Activated T-helper 1 cell treated with anti-CD3 and anti-CD28 coated beads, Interleukin-12 subunit alpha, Interleukin-12 subunit beta, Interleukin-2, Interleukin-4 antibody, amounts not matched to agents 30 ng/mL and 10 ng/mL and 1 ng/mL, durations not matched to agents 14 hours and 24 hours and 36 hours (primary cell): Measurements from ENCODE around the gene CCDC8. TPM values are rescaled to one million over a fixed set of nuclear protein-coding genes. Genes with fewer than 3 reads are reported as not detected.

ENCODE experiments used
- DNase-seq: peaks from one replicate; pipeline ENCODE4 v3.0.0; 2021; ENCODE audit warnings: low spot score
- H3K27ac Mint-ChIP-seq: one replicate; pipeline ENCODE4 v1.8.0; 2021; ENCODE audit warnings: mild to moderate bottlenecking, mixed read lengths
- H3K27me3 Mint-ChIP-seq: one replicate; pipeline ENCODE4 v1.8.0; 2022; ENCODE audit warnings: mild to moderate bottlenecking, moderate library complexity, mixed read lengths; ENCODE audit not compliant: insufficient read depth
- H3K36me3 Mint-ChIP-seq: one replicate; pipeline ENCODE4 v1.8.0; 2021; ENCODE audit warnings: low read depth, mixed read lengths
- H3K4me1 Mint-ChIP-seq: one replicate; pipeline ENCODE4 v1.8.0; 2021; ENCODE audit warnings: low read depth, mixed read lengths
- H3K4me3 Mint-ChIP-seq: one replicate; pipeline ENCODE4 v1.8.0; 2021; ENCODE audit warnings: mild to moderate bottlenecking, moderate library complexity, mixed read lengths
- H3K9me3 Mint-ChIP-seq: one replicate; pipeline ENCODE4 v1.8.0; 2021; ENCODE audit warnings: mixed read lengths
- intact Hi-C: fragments of 100-400 bp; cut with micrococcal nuclease; formaldehyde crosslinking; loops from one replicate; pipeline ENCODE4 v1.15.1; 2024
- total RNA-seq: library from RNA; stranded (reverse); gene quantifications from 2 replicates; pipeline ENCODE4 v1.2.3, GENCODE V29; 2022

Gene CCDC8
- total RNA-seq, 1 donor from 2014 or later, result not detected

- H3K4me1 Mint-ChIP-seq, result peaks cover 45% of the 10 kb centered on the region
- no peaks in the 10 kb centered on the region for H3K9me3 Mint-ChIP-seq
- peaks cover 2% of the 10 kb centered on the region for H3K27me3 Mint-ChIP-seq
- no peak overlapping the region for H3K27ac Mint-ChIP-seq
- intact Hi-C loops, result no loop called here
- no peak overlapping the region for H3K4me3 Mint-ChIP-seq
- peaks cover 17% of the 10 kb centered on the region for H3K36me3 Mint-ChIP-seq
- no peak for DNase-seq
Observed at GRCh38 chr19:46368116-46368515, 45.2 kb downstream of the CCDC8 start.

- Mint-ChIP-seq H3K36me3 (peaks cover 17% of the 10 kb centered on the region), H3K27me3 (peaks cover 2% of the 10 kb centered on the region), H3K9me3 (no peaks in the 10 kb centered on the region), H3K4me3 (no peak overlapping the region), H3K27ac (no peak overlapping the region), H3K4me1 (peaks cover 45% of the 10 kb centered on the region)
- intact Hi-C loops, result no loop called here
- DNase-seq, result no peak
Observed at GRCh38 chr19:46367426-46367825, 45.9 kb downstream of the CCDC8 start.

- intact Hi-C loops, result no loop called here
- Mint-ChIP-seq H3K9me3 (no peaks in the 10 kb centered on the region), H3K4me1 (peaks cover 42% of the 10 kb centered on the region), H3K27ac (no peak overlapping the region), H3K27me3 (peaks cover 2% of the 10 kb centered on the region), H3K4me3 (no peak overlapping the region), H3K36me3 (peaks cover 22% of the 10 kb centered on the region)
- DNase-seq, result no peak
Observed at GRCh38 chr19:46366620-46367292, 46.6 kb downstream of the CCDC8 start.

GRCh38 chr19:46365561-46365960 is 47.8 kb downstream of the CCDC8 start:
- no peaks in the 10 kb centered on the region for H3K27me3 Mint-ChIP-seq
- peaks cover 19% of the 10 kb centered on the region for H3K36me3 Mint-ChIP-seq
- H3K27ac Mint-ChIP-seq, result no peak overlapping the region
- H3K4me1 Mint-ChIP-seq, result peaks cover 35% of the 10 kb centered on the region
- no peaks in the 10 kb centered on the region for H3K9me3 Mint-ChIP-seq
- no peak overlapping the region for H3K4me3 Mint-ChIP-seq
- intact Hi-C loops, result no loop called here
- DNase-seq, result no peak

GRCh38 chr19:46364359-46364758 is 49.0 kb downstream of the CCDC8 start:
- H3K4me1 Mint-ChIP-seq, result peaks cover 35% of the 10 kb centered on the region
- no peaks in the 10 kb centered on the region for H3K9me3 Mint-ChIP-seq
- H3K27ac Mint-ChIP-seq, result no peak overlapping the region
- no peak overlapping the region for H3K4me3 Mint-ChIP-seq
- H3K36me3 Mint-ChIP-seq, result peaks cover 19% of the 10 kb centered on the region
- intact Hi-C loops, result no loop called here
- no peak for DNase-seq
- no peaks in the 10 kb centered on the region for H3K27me3 Mint-ChIP-seq

- H3K36me3 Mint-ChIP-seq, result peaks cover 22% of the 10 kb centered on the region
- intact Hi-C loops, result loop anchor here (1.0 kb wide), 1 partner anchor 15 kb away; the partner anchor contains the start of gene PPP5C
Observed at GRCh38 chr19:46361915-46362314, 51.4 kb downstream of the CCDC8 start.

More at GRCh38 chr19:46361915-46362314, 51.4 kb downstream of the CCDC8 start:
- peak overlapping the region; percentile 73 for H3K4me3 Mint-ChIP-seq
- H3K4me1 Mint-ChIP-seq, result peaks cover 34% of the 10 kb centered on the region
- no peaks in the 10 kb centered on the region for H3K27me3 Mint-ChIP-seq
- no peaks in the 10 kb centered on the region for H3K9me3 Mint-ChIP-seq
- no peak for DNase-seq
- H3K27ac Mint-ChIP-seq, result peak overlapping the region; percentile 53

Other genes with a start within 250 kb of the CCDC8 start
- not detected in 2 replicates for gene IGFL1, start 183.8 kb downstream of the CCDC8 start, total RNA-seq
- gene HIF3A, start 116.5 kb downstream of the CCDC8 start, total RNA-seq, result not detected in 2 replicates
- gene PPP5C, start 66.5 kb downstream of the CCDC8 start, total RNA-seq, result 160 and 173 TPM in 2 replicates
- gene PNMA8C, start 15.4 kb upstream of the CCDC8 start, total RNA-seq, result not detected in 2 replicates
- gene PNMA8A, start 58.0 kb upstream of the CCDC8 start, total RNA-seq, result not detected in 2 replicates
- not detected in 2 replicates for gene PNMA8B, start 82.3 kb upstream of the CCDC8 start, total RNA-seq
- 568 and 578 TPM in 2 replicates for gene CALM3, start 187.8 kb upstream of the CCDC8 start, total RNA-seq
- 217 and 218 TPM in 2 replicates for gene PTGIR, start 211.5 kb upstream of the CCDC8 start, total RNA-seq
- 17.8 and 18.6 TPM in 2 replicates for gene GNG8, start 222.6 kb upstream of the CCDC8 start, total RNA-seq
- gene DACT3, start 247.6 kb upstream of the CCDC8 start, total RNA-seq, result 4.3 and 5.7 TPM in 2 replicates